Heart left ventricle (tissue), 13 donors: ENCODE data around the gene GNB1L.

Experiments
- POLR2A ChIP-seq, 2 donors: fragments of 450-650 bp; IDR thresholded peaks; one replicate each; pipeline ENCODE4 v1.6.1; 2017; ENCODE audit warnings: antibody characterized with exemption in 2 of 2, mild to moderate bottlenecking in 2 of 2, moderate library complexity in 2 of 2
- TF ChIP-seq, protein P1 (sequence below), 12 donors: fragments of 200-600 bp; sonication (generic) in 4 of 12; IDR thresholded peaks; one replicate each; pipeline versions ENCODE4 v1.5.0 to v1.8.0; 2018 to 2022; ENCODE audit warnings: antibody characterized with exemption in 12 of 12, mild to moderate bottlenecking in 5 of 12
- donor health status: ischemic (EF 13 %, LVEDD 7.1; RV severe dilation, severe dysfunction).
- donor health status: DM: no; HTN: yes; CAD: no.
- donor health status: DM: no; HTN: no; CAD: no.
- donor health status: ischemic (EF 25% LVEDD 6.9; RV normal size, moderate dysfunction).
- donor health status: ischemic (EF 25% LVEDD 5.7; RV mildly dilated, moderate dysfunction).
- donor health status: ischemic (EF 35%, LVEDD 5.7; RV mildly dilated, moderate dysfunction).
- donor health status: nonischemic (EF 11% LVEDD 7.7; RV severe dilation, severe dysfunction).
- donor health status: DM: yes; HTN: yes; CAD: no.
- donor health status: PGD.
- donor health status: ischemic (EF 29% LVEDD 5.4; RV normal size, mild dysfunction).
- donor health status: nonischemic (EF 23%, LVEDD 6.1; RV moderate dilation, normal function).

DNA sequence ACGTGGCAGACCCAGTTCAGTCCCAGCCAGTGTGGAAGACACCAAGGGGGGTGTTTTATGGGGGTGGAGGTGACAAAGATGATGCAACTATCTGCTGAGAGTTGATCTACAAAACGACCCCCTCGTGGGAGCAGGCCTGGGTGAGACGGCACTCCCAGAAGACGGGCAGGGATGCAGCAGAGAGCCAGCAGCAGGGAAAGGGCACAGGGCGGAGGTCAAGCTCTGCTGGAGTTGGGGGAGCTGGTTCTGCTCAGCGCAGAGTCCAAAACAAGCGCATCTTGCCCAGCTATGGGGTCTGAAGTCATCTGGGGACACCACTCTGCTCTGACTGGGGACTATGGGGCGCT is 3.9 kb downstream of the GNB1L start:
- TF ChIP-seq, protein P1, sequence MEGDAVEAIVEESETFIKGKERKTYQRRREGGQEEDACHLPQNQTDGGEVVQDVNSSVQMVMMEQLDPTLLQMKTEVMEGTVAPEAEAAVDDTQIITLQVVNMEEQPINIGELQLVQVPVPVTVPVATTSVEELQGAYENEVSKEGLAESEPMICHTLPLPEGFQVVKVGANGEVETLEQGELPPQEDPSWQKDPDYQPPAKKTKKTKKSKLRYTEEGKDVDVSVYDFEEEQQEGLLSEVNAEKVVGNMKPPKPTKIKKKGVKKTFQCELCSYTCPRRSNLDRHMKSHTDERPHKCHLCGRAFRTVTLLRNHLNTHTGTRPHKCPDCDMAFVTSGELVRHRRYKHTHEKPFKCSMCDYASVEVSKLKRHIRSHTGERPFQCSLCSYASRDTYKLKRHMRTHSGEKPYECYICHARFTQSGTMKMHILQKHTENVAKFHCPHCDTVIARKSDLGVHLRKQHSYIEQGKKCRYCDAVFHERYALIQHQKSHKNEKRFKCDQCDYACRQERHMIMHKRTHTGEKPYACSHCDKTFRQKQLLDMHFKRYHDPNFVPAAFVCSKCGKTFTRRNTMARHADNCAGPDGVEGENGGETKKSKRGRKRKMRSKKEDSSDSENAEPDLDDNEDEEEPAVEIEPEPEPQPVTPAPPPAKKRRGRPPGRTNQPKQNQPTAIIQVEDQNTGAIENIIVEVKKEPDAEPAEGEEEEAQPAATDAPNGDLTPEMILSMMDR (IDR thresholded peaks at IDR 0.05): no peak
- TF ChIP-seq POLR2A (IDR thresholded peaks at IDR 0.05): no peak
